WTC11 (cell line): ENCODE data around the gene CD8A. TPM values are rescaled to one million over a fixed set of nuclear protein-coding genes. Genes with fewer than 3 reads are reported as not detected.

Experiments used
- ATAC-seq: fragments of 200-7000 bp; cut with Tn5 transposase; 2 replicates; pipeline ENCODE4 v1.10.0; 2021; ENCODE audit warnings: mild to moderate bottlenecking, moderate library complexity
- CTCF ChIA-PET: fragments of 300-600 bp; sonication (Branson Sonifier 250); formaldehyde crosslinking; loops from one replicate; lab custom pipeline; 2021; ENCODE audit warnings: antibody characterized with exemption; lab: Charles Lee
- POLR2A ChIA-PET: fragments of 350-600 bp; sonication (Branson Sonifier 250); formaldehyde crosslinking; loops from one replicate; lab custom pipeline; 2021; ENCODE audit warnings: antibody characterized with exemption; lab: Charles Lee
- DNase-seq: peaks from one replicate; pipeline ENCODE4 v3.0.0; 2021; ENCODE audit warnings: low spot score
- H3K27ac Mint-ChIP-seq: 2 replicates; pipeline ENCODE4 v1.8.0; 2021; ENCODE audit warnings: mixed read lengths
- H3K27me3 Mint-ChIP-seq: 2 replicates; pipeline ENCODE4 v1.8.0; 2021; ENCODE audit warnings: low read depth, mild to moderate bottlenecking, moderate library complexity, mixed read lengths
- H3K36me3 Mint-ChIP-seq: 2 replicates; pipeline ENCODE4 v1.8.0; 2021; ENCODE audit warnings: mixed read lengths
- H3K4me1 Mint-ChIP-seq: 2 replicates; pipeline ENCODE4 v1.8.0; 2022; ENCODE audit warnings: mixed read lengths
- H3K4me3 Mint-ChIP-seq: 2 replicates; pipeline ENCODE4 v1.8.0; 2021; ENCODE audit warnings: mild to moderate bottlenecking, moderate library complexity, mixed read lengths
- H3K9me3 Mint-ChIP-seq: 2 replicates; pipeline ENCODE4 v1.8.0; 2021; ENCODE audit warnings: mixed read lengths
- ATF3 ChIP-seq: sonication (generic); formaldehyde crosslinking; conservative IDR thresholded peaks from 2 replicates; pipeline ENCODE4 v1.8.1; 2022; ENCODE audit warnings: mild to moderate bottlenecking, missing genetic modification reagents
- CREB1 ChIP-seq: sonication (generic); formaldehyde crosslinking; IDR thresholded peaks from 2 replicates; pipeline ENCODE4 v1.8.0; 2023; ENCODE audit warnings: mild to moderate bottlenecking, missing genetic modification reagents
- FOXP4 ChIP-seq: sonication (generic); formaldehyde crosslinking; IDR thresholded peaks from 2 replicates; pipeline ENCODE4 v1.8.0; 2022; ENCODE audit warnings: mild to moderate bottlenecking, missing genetic modification reagents
- GABPB1 ChIP-seq: sonication (generic); formaldehyde crosslinking; IDR thresholded peaks from 2 replicates; pipeline ENCODE4 v1.8.1; 2023; ENCODE audit warnings: mild to moderate bottlenecking, missing genetic modification reagents
- GTF2I ChIP-seq: fragments of 250-450 bp; sonication (Bioruptor Pico); conservative IDR thresholded peaks from 2 replicates; pipeline ENCODE4 v1.4.0; 2021; ENCODE audit warnings: mild to moderate bottlenecking
- MAX ChIP-seq: sonication (generic); formaldehyde crosslinking; IDR thresholded peaks from 2 replicates; pipeline ENCODE4 v1.8.0; 2022; ENCODE audit warnings: mild to moderate bottlenecking, missing genetic modification reagents
- NR1H2 ChIP-seq: sonication (generic); formaldehyde crosslinking; IDR thresholded peaks from 2 replicates; pipeline ENCODE4 v1.9.0; 2021; ENCODE audit warnings: mild to moderate bottlenecking, moderate library complexity, missing genetic modification reagents
- STAT6 ChIP-seq: sonication (generic); formaldehyde crosslinking; conservative IDR thresholded peaks from 2 replicates; pipeline ENCODE4 v1.8.1; 2023; ENCODE audit warnings: mild to moderate bottlenecking, low read depth, missing genetic modification reagents, moderate library complexity
- TCF7 ChIP-seq: sonication (generic); formaldehyde crosslinking; IDR thresholded peaks from 2 replicates; pipeline ENCODE4 v1.8.0; 2022; ENCODE audit warnings: mild to moderate bottlenecking, low read depth, missing genetic modification reagents, moderate library complexity
- USF1 ChIP-seq: sonication (generic); formaldehyde crosslinking; IDR thresholded peaks from 2 replicates; pipeline ENCODE4 v1.8.0; 2022; ENCODE audit warnings: mild to moderate bottlenecking, missing genetic modification reagents
- ZBTB43 ChIP-seq: sonication (generic); formaldehyde crosslinking; IDR thresholded peaks from 2 replicates; pipeline ENCODE4 v1.8.1; 2023; ENCODE audit warnings: mild to moderate bottlenecking, missing genetic modification reagents
- ZNF416 ChIP-seq: fragments of 250-450 bp; sonication (Bioruptor Pico); IDR thresholded peaks from 2 replicates; pipeline ENCODE4 v1.9.0; 2021; ENCODE audit warnings: mild to moderate bottlenecking, inconsistent platforms
- ZNF423 ChIP-seq: fragments of 250-450 bp; sonication (Bioruptor Pico); IDR thresholded peaks from 2 replicates; pipeline ENCODE4 v2.1.2; 2022; ENCODE audit warnings: mild to moderate bottlenecking, moderate library complexity
- ZSCAN18 ChIP-seq: fragments of 250-450 bp; sonication (Bioruptor Pico); IDR thresholded peaks from 2 replicates; pipeline ENCODE4 v2.1.2; 2022; ENCODE audit warnings: mild to moderate bottlenecking, moderate library complexity
- total RNA-seq: library from RNA; stranded (reverse); gene quantifications from 3 replicates; pipeline ENCODE4 v1.2.3, GENCODE V29; 2021
- TF ChIP-seq, protein P1 (sequence below): fragments of 250-450 bp; sonication (Bioruptor Pico); IDR thresholded peaks from 2 replicates; pipeline ENCODE4 v1.9.0; 2021; ENCODE audit warnings: moderate library complexity, mild to moderate bottlenecking, inconsistent platforms, borderline replicate concordance
- TF ChIP-seq, protein P2 (sequence below): sonication (generic); formaldehyde crosslinking; IDR thresholded peaks from 2 replicates; pipeline ENCODE4 v1.8.1; 2023; ENCODE audit warnings: mild to moderate bottlenecking, missing genetic modification reagents, moderate library complexity

Gene CD8A
- total RNA-seq, 1 experiment from 2014 or later: 0.44 TPM

DNA sequence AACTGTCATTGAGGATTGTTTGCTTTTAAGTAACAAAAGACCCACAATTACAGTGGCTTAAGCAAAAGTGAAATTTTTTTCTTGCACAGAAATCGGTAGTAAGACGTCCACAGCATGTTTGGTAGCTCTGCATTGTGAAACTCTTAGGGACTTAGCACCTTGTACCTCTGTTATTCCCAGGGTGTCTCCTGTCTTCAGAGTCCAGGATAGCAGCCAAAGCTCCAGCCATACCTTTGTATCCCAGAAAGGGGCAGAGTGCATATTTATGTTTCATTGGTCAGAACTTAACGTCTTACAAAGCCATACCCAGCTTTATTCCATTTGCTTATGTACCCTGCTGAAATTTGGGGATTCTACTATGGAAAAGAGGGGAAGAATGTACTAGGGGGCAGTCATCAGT is 37.8 kb downstream of the CD8A start:
- POLR2A ChIA-PET: no interaction called here
- CTCF ChIA-PET: interaction anchor here (0.6 kb wide), 1 partner anchor 113 kb away, joined by 3 read pairs; no protein-coding TSS in a partner anchor
- no peak for TF ChIP-seq ZNF416 (CRISPR knock-in tag)
- TF ChIP-seq ATF3 (CRISPR knock-in tag): no peak
- no peak for TF ChIP-seq ZSCAN18 (CRISPR knock-in tag)
- no peak for TF ChIP-seq ZBTB43 (CRISPR knock-in tag)
- no peak for TF ChIP-seq GTF2I (CRISPR knock-in tag)
- peaks cover 10% of the 10 kb centered on the region for H3K9me3 Mint-ChIP-seq
- peaks cover 4% of the 10 kb centered on the region for H3K4me1 Mint-ChIP-seq
- H3K36me3 Mint-ChIP-seq: peaks cover 57% of the 10 kb centered on the region
- H3K27ac Mint-ChIP-seq: no peak overlapping the region
- ATAC-seq (no peak), DNase-seq (no peak)
- no peaks in the 10 kb centered on the region for H3K27me3 Mint-ChIP-seq
- H3K4me3 Mint-ChIP-seq: no peak overlapping the region

DNA sequence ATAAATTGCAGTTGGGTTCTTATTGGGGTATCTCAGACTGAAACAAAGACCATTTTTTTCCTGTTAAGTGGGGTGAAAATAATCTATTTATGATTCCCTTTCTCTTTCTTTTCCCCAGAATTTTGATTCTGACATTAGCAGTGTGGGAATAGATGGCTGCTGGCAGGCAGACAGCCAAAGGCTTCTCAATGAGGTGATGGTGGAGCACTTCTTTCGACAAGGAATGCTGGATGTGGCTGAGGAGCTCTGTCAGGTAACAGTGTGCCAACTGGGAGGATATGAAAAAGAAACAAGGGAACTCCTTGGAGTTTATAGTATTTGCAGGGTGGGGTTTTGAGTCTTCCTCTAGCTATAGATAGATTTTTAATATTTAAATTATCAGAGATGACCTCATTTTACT is 38.9 kb downstream of the CD8A start:
- no peaks in the 10 kb centered on the region for H3K27me3 Mint-ChIP-seq
- CTCF ChIA-PET: no interaction called here
- H3K9me3 Mint-ChIP-seq: peaks cover 10% of the 10 kb centered on the region
- no peak overlapping the region for H3K4me3 Mint-ChIP-seq
- no peak for ATAC-seq
- no peak for DNase-seq
- H3K4me1 Mint-ChIP-seq: peaks cover 12% of the 10 kb centered on the region
- peaks cover 57% of the 10 kb centered on the region for H3K36me3 Mint-ChIP-seq
- TF ChIP-seq ZBTB43 (CRISPR knock-in tag): no peak
- TF ChIP-seq FOXP4 (CRISPR knock-in tag): no peak
- TF ChIP-seq STAT6 (CRISPR knock-in tag): no peak
- no peak for TF ChIP-seq TCF7 (CRISPR knock-in tag)
- TF ChIP-seq ZNF423 (CRISPR knock-in tag): no peak
- TF ChIP-seq NR1H2 (CRISPR knock-in tag): no peak
- TF ChIP-seq CREB1 (CRISPR knock-in tag): no peak
- TF ChIP-seq, protein P1, sequence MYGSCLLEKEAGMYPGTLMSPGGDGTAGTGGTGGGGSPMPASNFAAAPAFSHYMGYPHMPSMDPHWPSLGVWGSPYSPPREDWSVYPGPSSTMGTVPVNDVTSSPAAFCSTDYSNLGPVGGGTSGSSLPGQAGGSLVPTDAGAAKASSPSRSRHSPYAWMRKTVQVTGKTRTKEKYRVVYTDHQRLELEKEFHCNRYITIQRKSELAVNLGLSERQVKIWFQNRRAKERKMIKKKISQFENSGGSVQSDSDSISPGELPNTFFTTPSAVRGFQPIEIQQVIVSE (CRISPR knock-in tag): no peak
- TF ChIP-seq MAX (CRISPR knock-in tag): no peak
- no peak for TF ChIP-seq GABPB1 (CRISPR knock-in tag)
- TF ChIP-seq, protein P2, sequence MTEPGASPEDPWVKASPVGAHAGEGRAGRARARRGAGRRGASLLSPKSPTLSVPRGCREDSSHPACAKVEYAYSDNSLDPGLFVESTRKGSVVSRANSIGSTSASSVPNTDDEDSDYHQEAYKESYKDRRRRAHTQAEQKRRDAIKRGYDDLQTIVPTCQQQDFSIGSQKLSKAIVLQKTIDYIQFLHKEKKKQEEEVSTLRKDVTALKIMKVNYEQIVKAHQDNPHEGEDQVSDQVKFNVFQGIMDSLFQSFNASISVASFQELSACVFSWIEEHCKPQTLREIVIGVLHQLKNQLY (CRISPR knock-in tag): no peak
- TF ChIP-seq USF1 (CRISPR knock-in tag): no peak
- TF ChIP-seq, all 79 proteins: peak for 0
- POLR2A ChIA-PET: no interaction called here
- H3K27ac Mint-ChIP-seq: no peak overlapping the region
